Astrocyte (in vitro differentiated cells and primary cell): Measurements from ENCODE around the gene LRRC23. TPM values are rescaled to one million over a fixed set of nuclear protein-coding genes. Genes with fewer than 3 reads are reported as not detected.

Experiments used
- DNase-seq: peaks from one replicate; pipeline ENCODE4 v3.0.0-alpha.2; 2010; ENCODE audit warnings: low read depth
- FAIRE-seq: peaks from 2 replicates; lab custom pipeline; 2011; peaks lifted over from hg19 to GRCh38; lab: Jason Lieb, UNC
- H2AFZ ChIP-seq: 2 replicates; pipeline ENCODE4 v1.6.0; 2012; ENCODE audit warnings: low read depth, low read length, inconsistent platforms
- H3K27ac ChIP-seq: 2 replicates; pipeline ENCODE4 v1.5.1; 2011; ENCODE audit warnings: low read depth, low read length, inconsistent platforms
- H3K27me3 ChIP-seq: 2 replicates; pipeline ENCODE4 v1.6.0; 2011; ENCODE audit warnings: low read length, inconsistent platforms; ENCODE audit not compliant: insufficient read depth
- H3K36me3 ChIP-seq: 2 replicates; pipeline ENCODE4 v1.5.1; 2011; ENCODE audit warnings: low read length, inconsistent platforms; ENCODE audit not compliant: insufficient read depth
- H3K4me1 ChIP-seq: 2 replicates; pipeline ENCODE4 v1.5.1; 2011; ENCODE audit warnings: low read length, inconsistent platforms; ENCODE audit not compliant: insufficient read depth
- H3K4me2 ChIP-seq: 2 replicates; pipeline ENCODE4 v1.6.0; 2012; ENCODE audit warnings: low read length, inconsistent platforms
- H3K4me3 ChIP-seq: 2 replicates; pipeline ENCODE4 v1.5.1; 2011; ENCODE audit warnings: low read depth, mild to moderate bottlenecking, low read length, inconsistent platforms; ENCODE audit not compliant: insufficient read depth
- H3K79me2 ChIP-seq: 2 replicates; pipeline ENCODE4 v1.6.0; 2012; ENCODE audit warnings: mild to moderate bottlenecking, low read length, inconsistent platforms; ENCODE audit not compliant: insufficient read depth
- H3K9ac ChIP-seq: 2 replicates; pipeline ENCODE4 v1.6.0; 2012; ENCODE audit warnings: mild to moderate bottlenecking, low read length, inconsistent platforms
- H3K9me3 ChIP-seq: 2 replicates; pipeline ENCODE4 v1.5.1; 2012; ENCODE audit warnings: low read depth, mild to moderate bottlenecking, low read length, inconsistent platforms; ENCODE audit not compliant: insufficient read depth
- H4K20me1 ChIP-seq: 2 replicates; pipeline ENCODE4 v1.6.0; 2012; ENCODE audit warnings: low read length, inconsistent platforms; ENCODE audit not compliant: insufficient read depth
- H3K27ac Mint-ChIP-seq: one replicate; pipeline ENCODE4 v1.8.0; 2021; ENCODE audit warnings: mild to moderate bottlenecking, mixed read lengths; ENCODE audit not compliant: unreplicated experiment
- H3K27me3 Mint-ChIP-seq: one replicate; pipeline ENCODE4 v1.8.0; 2021; ENCODE audit warnings: low read depth, mixed read lengths; ENCODE audit not compliant: unreplicated experiment
- H3K36me3 Mint-ChIP-seq: one replicate; pipeline ENCODE4 v1.8.0; 2021; ENCODE audit warnings: low read depth, mixed read lengths; ENCODE audit not compliant: unreplicated experiment
- H3K4me1 Mint-ChIP-seq: one replicate; pipeline ENCODE4 v1.8.0; 2021; ENCODE audit warnings: low read depth, mixed read lengths; ENCODE audit not compliant: unreplicated experiment
- H3K4me3 Mint-ChIP-seq: one replicate; pipeline ENCODE4 v1.8.0; 2021; ENCODE audit warnings: mild to moderate bottlenecking, moderate library complexity, mixed read lengths; ENCODE audit not compliant: unreplicated experiment
- H3K9me3 Mint-ChIP-seq: one replicate; pipeline ENCODE4 v1.8.0; 2021; ENCODE audit warnings: mild to moderate bottlenecking, mixed read lengths; ENCODE audit not compliant: unreplicated experiment
- EZH2 ChIP-seq: IDR thresholded peaks from 2 replicates; pipeline ENCODE4 v1.6.1; 2012; ENCODE audit warnings: mild to moderate bottlenecking, low read length, inconsistent platforms; ENCODE audit not compliant: insufficient read depth
- microRNA-seq: library from miRNA; unstranded; fragments of <30 nt; microRNA quantifications from one replicate; pipeline ENCODE4 v1.2.0, GENCODE V29; 2020
- total RNA-seq: library from RNA; stranded (reverse); gene quantifications from 2 replicates; pipeline ENCODE4 v1.2.1, GENCODE V29; 2021
- TF ChIP-seq, protein P1 (sequence below): IDR thresholded peaks from 2 replicates; pipeline ENCODE4 v1.5.1; 2011; ENCODE audit warnings: low read depth, mild to moderate bottlenecking, inconsistent platforms, low read length, moderate library complexity; ENCODE audit not compliant: insufficient read depth

Gene LRRC23
- total RNA-seq, 1 donor from 2014 or later = 5.2 TPM

DNA sequence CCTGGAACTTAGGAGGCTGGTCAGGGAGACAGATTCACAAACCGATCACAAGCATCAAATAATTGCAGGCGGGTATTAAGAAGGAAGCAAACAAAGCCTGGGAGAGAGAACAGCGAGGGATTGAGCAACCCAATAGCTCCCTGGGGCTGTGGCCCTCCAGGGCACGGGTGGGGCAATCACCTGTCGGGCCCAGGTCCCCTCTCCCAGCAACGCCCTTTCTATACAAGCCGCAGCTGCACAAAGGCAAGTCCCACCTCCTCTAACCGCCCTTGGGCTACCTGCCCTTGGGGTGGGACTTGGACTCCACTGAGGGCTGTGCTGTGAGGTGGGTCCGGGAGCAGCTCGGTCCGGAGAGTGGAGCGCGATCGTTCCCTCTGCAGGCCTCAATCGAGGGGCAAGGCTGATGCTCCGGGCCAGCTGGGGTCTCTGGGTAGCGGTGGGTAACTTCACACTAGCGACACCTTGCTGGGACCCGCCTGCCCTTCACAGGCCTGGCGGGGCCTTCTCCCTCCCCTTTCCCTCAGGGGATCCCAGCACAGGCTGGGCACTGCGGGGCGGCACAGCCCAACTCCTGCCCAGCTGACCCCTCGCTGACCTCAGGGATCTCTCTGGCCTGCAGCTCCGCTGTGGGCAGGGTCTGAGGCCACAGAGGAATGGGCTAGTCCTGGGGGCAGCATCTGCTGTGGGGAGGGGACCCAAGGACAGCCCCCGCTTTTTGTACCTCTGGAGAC lies 57.8 kb downstream of the LRRC23 start:
- H2AFZ ChIP-seq = peak overlapping the region; percentile 89
- H3K9me3 ChIP-seq = no peaks in the 10 kb centered on the region
- Mint-ChIP-seq H3K9me3 (no peaks in the 10 kb centered on the region), H3K36me3 (peaks cover 9% of the 10 kb centered on the region), H3K4me1 (peaks cover 20% of the 10 kb centered on the region), H3K27me3 (no peaks in the 10 kb centered on the region), H3K4me3 (peak overlapping the region; percentile 75), H3K27ac (peak overlapping the region; percentile 98)
- peaks cover 5% of the 10 kb centered on the region for H3K79me2 ChIP-seq
- peaks cover 19% of the 10 kb centered on the region for H3K4me1 ChIP-seq
- H3K9ac ChIP-seq = peak overlapping the region; percentile 66
- H3K27me3 ChIP-seq = no peaks in the 10 kb centered on the region
- peak overlapping the region; percentile 78 for H3K4me2 ChIP-seq
- TF ChIP-seq, protein P1, sequence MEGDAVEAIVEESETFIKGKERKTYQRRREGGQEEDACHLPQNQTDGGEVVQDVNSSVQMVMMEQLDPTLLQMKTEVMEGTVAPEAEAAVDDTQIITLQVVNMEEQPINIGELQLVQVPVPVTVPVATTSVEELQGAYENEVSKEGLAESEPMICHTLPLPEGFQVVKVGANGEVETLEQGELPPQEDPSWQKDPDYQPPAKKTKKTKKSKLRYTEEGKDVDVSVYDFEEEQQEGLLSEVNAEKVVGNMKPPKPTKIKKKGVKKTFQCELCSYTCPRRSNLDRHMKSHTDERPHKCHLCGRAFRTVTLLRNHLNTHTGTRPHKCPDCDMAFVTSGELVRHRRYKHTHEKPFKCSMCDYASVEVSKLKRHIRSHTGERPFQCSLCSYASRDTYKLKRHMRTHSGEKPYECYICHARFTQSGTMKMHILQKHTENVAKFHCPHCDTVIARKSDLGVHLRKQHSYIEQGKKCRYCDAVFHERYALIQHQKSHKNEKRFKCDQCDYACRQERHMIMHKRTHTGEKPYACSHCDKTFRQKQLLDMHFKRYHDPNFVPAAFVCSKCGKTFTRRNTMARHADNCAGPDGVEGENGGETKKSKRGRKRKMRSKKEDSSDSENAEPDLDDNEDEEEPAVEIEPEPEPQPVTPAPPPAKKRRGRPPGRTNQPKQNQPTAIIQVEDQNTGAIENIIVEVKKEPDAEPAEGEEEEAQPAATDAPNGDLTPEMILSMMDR = no peak
- no peak for TF ChIP-seq EZH2
- no peak for DNase-seq
- peaks cover 13% of the 10 kb centered on the region for H3K36me3 ChIP-seq
- no peak overlapping the region for H3K4me3 ChIP-seq
- no peaks in the 10 kb centered on the region for H4K20me1 ChIP-seq
- H3K27ac ChIP-seq = peak overlapping the region; percentile 54
- FAIRE-seq = no peak

DNA sequence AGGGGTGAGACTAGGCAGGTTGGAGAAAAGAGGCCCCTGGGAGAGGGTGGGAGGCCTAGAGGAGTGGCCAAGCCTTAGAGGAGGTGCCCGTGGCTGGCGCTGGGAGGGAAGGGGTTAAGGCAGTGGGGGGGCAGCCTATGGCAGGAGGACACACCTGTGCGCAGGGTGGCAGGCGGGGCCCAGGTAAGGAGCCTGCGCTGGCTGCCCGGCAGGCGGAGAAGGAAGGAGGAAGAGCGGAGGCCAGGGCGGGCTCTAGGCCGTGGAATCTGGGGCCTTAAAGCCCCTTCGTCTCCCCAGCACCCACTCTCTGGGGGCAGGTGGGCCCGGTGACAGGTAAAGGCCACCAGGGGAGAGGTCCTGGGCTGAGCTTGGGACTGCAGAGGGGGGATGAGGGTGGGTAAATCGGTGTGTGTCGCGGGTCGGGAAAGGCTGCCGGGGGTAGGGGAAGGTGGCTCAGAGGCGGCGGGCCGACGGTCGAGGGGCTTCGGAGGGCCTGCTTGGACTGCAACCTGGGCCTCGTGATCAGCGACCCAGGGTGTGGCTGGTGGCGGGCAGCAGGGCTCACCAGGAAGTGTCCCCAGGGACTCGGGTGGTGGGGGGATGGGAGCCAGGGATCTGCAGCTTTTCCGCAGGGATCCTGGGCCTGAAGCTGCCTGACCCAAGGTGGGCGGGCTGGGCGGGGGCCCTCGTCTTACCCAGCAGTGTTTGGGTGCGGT lies 58.6 kb downstream of the LRRC23 start:
- H3K4me3 Mint-ChIP-seq = peak overlapping the region; percentile 62
- Histone ChIP-seq H3K27me3 (no peaks in the 10 kb centered on the region), H4K20me1 (no peaks in the 10 kb centered on the region), H3K27ac (no peak overlapping the region), H3K4me3 (no peak overlapping the region), H2AFZ (no peak overlapping the region), H3K9ac (no peak overlapping the region), H3K36me3 (peaks cover 16% of the 10 kb centered on the region), H3K79me2 (peaks cover 12% of the 10 kb centered on the region), H3K4me2 (no peak overlapping the region), H3K9me3 (no peaks in the 10 kb centered on the region), H3K4me1 (peaks cover 19% of the 10 kb centered on the region)
- DNase-seq (no peak), FAIRE-seq (no peak)
- no peaks in the 10 kb centered on the region for H3K27me3 Mint-ChIP-seq
- peak overlapping the region; percentile 88 for H3K27ac Mint-ChIP-seq
- H3K36me3 Mint-ChIP-seq = peaks cover 9% of the 10 kb centered on the region
- peaks cover 20% of the 10 kb centered on the region for H3K4me1 Mint-ChIP-seq
- no peaks in the 10 kb centered on the region for H3K9me3 Mint-ChIP-seq
- no peak for TF ChIP-seq EZH2
- TF ChIP-seq, protein P1 = no peak

Small RNA genes lying within 50 kb of the gene (microRNA-seq; reads per million reads assigned to microRNA genes)
- gene MIR141 (1,252 reads per million, percentile 84 among the genes with 10 or more reads in this experiment), gene MIR200C (11,742 reads per million, percentile 96 among the genes with 10 or more reads in this experiment)

Other genes with a start within 250 kb of the LRRC23 start
- 30.9 and 34.8 TPM in 2 replicates for gene ING4, start 241.7 kb upstream of the LRRC23 start, total RNA-seq
- gene ZNF384, start 215.4 kb upstream of the LRRC23 start, total RNA-seq = 48.9 and 50.6 TPM in 2 replicates
- 3.1 and 3.6 TPM in 2 replicates for gene PIANP, start 204.0 kb upstream of the LRRC23 start, total RNA-seq
- 47.3 and 51.5 TPM in 2 replicates for gene COPS7A, start 180.8 kb upstream of the LRRC23 start, total RNA-seq
- 302 and 316 TPM in 2 replicates for gene MLF2, start 151.7 kb upstream of the LRRC23 start, total RNA-seq
- gene PTMS, start 138.5 kb upstream of the LRRC23 start, total RNA-seq = 504 and 510 TPM in 2 replicates
- gene LAG3, start 132.3 kb upstream of the LRRC23 start, total RNA-seq = 2.0 TPM in 2 replicates
- 0.54 and 0.72 TPM in 2 replicates for gene CD4, start 115.3 kb upstream of the LRRC23 start, total RNA-seq
- 6.0 and 6.2 TPM in 2 replicates for gene GPR162, start 83.0 kb upstream of the LRRC23 start, total RNA-seq
- gene P3H3, start 76.4 kb upstream of the LRRC23 start, total RNA-seq = 101 and 123 TPM in 2 replicates
- 14.5 and 16.6 TPM in 2 replicates for gene GNB3, start 63.9 kb upstream of the LRRC23 start, total RNA-seq
- gene CDCA3, start 53.5 kb upstream of the LRRC23 start, total RNA-seq = 2.3 and 3.2 TPM in 2 replicates
- gene USP5, start 52.7 kb upstream of the LRRC23 start, total RNA-seq = 144 and 146 TPM in 2 replicates
- gene TPI1, start 37.3 kb upstream of the LRRC23 start, total RNA-seq = 722 and 791 TPM in 2 replicates
- 4.9 and 6.2 TPM in 2 replicates for gene SPSB2, start 31.5 kb upstream of the LRRC23 start, total RNA-seq
- 46.4 and 47.7 TPM in 2 replicates for gene ENO2, start 9.8 kb downstream of the LRRC23 start, total RNA-seq
- gene ATN1, start 23.1 kb downstream of the LRRC23 start, total RNA-seq = 94.9 and 97.8 TPM in 2 replicates
- gene RNU7-1, start 39.0 kb downstream of the LRRC23 start, total RNA-seq = not detected in 2 replicates
- gene C12orf57, start 39.2 kb downstream of the LRRC23 start, total RNA-seq = 117 and 123 TPM in 2 replicates
- 5.2 and 8.9 TPM in 2 replicates for gene PTPN6, start 46.5 kb downstream of the LRRC23 start, total RNA-seq
- gene PHB2, start 65.8 kb downstream of the LRRC23 start, total RNA-seq = 171 and 176 TPM in 2 replicates
- 38.6 and 39.1 TPM in 2 replicates for gene EMG1, start 66.1 kb downstream of the LRRC23 start, total RNA-seq
- gene LPCAT3, start 113.7 kb downstream of the LRRC23 start, total RNA-seq = 26.2 and 27.6 TPM in 2 replicates
- 5.2 and 6.2 TPM in 2 replicates for gene C1S, start 155.9 kb downstream of the LRRC23 start, total RNA-seq
- gene C1R, start 187.6 kb downstream of the LRRC23 start, total RNA-seq = 0.86 and 1.6 TPM in 2 replicates
- 11.0 and 12.1 TPM in 2 replicates for gene C1RL, start 204.4 kb downstream of the LRRC23 start, total RNA-seq
- not detected in 2 replicates for gene RBP5, start 224.1 kb downstream of the LRRC23 start, total RNA-seq
- 26.7 and 29.6 TPM in 2 replicates for gene CLSTN3, start 225.5 kb downstream of the LRRC23 start, total RNA-seq